ENCODE results near the gene BARX2.
"Not testable (repeated sequence)": the region's sequence is repeated elsewhere in the genome, so short reads cannot be mapped to it uniquely, and the experiment has no call there.

The BARX2 gene, protein sequence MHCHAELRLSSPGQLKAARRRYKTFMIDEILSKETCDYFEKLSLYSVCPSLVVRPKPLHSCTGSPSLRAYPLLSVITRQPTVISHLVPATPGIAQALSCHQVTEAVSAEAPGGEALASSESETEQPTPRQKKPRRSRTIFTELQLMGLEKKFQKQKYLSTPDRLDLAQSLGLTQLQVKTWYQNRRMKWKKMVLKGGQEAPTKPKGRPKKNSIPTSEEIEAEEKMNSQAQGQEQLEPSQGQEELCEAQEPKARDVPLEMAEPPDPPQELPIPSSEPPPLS

DNA sequence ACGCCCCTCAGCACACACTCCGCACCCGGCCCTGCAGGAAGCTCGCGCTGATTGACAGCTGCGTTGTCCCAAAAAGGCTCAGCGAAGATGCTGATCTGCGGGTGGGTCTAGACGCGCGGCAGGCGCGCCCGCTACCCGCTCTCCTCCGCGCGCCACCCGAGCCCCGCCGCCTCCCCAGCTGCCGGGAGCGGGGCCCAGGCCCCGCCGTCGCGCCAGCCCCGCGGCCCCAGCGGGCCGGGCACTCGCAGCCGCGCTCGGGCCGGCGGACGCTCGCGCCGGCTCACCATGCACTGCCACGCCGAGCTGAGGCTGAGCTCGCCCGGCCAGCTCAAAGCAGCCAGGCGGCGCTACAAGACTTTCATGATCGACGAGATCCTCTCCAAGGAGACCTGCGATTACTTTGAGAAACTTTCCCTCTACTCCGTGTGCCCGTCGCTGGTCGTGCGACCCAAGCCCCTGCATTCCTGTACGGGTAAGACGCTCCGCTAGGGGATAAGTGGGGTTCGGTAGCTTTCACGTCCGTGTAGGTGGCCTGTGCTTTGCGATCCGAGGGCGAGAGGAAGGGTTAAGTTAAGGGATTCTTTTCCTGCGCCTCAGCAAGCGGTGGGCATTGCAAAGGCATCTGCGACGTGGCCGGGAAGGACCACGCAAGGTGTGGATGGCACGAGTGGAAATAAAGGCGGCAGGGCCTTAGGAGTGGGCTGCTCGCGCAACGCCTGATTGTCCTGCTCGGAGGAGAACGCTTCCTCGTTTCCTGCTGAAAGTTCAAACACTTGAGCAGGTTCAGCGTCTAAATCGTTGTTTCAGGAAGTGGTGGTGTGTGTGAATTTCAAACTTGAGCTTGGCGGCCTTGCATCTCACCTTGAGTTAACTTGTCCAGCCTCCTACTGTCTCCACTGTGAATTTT is at the start of gene BARX2:
TSS of gene BARX2 (plus strand) at position 98 of the 907 bp plus-strand sequence. CDS start at position 286, 188 bp downstream.
- DNase-seq: no peak

DNA sequence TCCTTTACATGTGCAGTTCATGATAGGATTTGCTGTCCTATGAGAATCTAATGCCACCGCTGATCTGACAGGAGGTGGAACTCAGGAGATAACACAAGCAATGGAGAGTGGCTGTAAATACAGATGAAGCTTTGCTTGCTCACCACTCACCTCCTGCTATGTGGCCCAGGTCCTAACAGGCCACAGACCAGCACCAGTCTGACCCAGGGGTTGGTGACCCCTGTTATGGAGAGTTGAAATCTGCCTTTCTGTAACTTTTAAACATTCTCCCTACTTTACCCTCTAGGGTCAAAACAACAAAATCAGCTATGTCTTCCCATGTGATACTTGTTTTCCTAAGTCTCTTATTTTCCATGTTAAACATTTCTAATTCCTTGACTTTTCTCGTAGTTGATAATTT is 48.7 kb upstream of the BARX2 start:
- DNase-seq: no peak

DNA sequence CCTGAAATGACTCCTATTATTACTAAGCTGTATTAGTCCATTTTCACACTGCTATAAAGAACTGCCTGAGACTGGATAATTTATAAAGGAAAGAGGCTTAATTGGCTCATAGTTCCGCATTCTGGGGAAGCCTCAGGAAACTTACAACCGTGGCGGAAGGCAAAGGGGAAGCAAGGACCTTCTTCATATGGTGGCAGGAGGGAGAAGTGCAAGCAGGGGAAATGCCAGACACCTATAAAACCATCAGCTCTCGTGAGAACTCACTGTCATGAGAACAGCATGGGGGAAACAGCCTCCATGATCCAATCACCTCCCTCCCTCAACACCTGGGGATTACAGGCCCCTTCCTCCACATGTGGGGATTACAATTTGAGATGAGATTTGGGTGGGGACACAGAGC is 47.9 kb upstream of the BARX2 start:
- not testable (repeated sequence) for DNase-seq

DNA sequence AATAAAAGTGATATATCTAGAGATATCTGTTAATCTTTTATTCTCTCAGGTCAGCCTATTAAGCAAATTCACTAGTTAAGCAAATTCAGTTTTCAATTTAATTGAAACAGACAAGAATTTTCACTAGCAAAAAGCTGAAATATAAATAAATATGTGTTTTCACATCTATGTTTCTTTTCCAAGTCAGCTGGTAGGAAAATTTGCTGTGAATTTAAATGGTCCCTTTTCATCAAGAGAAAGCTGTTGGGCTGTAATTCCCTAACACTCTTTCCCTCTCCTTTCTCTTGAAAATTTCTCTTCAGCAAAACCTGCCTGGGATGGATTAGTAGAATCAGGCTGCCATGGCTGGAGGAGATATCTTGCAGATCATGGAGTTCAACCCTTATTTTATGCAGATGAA is 46.9 kb upstream of the BARX2 start:
- no peak for DNase-seq

DNA sequence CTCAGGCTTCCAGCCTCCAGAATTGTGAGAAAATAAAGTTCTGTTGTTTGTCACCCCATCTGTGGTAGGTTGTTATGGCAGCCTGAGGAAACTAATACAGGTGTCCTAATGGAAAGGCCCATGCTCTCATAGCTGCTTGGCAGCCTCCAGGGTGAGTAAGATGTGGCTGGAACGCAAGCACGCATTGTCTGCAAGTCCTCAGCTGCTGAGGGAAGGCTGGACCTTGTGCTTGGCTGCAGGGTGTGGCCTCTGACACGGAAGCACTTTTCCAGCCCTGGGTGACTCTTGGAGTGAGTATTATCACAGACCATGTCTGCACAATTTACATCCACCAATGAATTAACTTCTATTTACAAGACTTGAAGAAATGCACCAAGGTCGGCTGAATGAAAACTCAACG is 44.4 kb upstream of the BARX2 start:
- no peak for DNase-seq

DNA sequence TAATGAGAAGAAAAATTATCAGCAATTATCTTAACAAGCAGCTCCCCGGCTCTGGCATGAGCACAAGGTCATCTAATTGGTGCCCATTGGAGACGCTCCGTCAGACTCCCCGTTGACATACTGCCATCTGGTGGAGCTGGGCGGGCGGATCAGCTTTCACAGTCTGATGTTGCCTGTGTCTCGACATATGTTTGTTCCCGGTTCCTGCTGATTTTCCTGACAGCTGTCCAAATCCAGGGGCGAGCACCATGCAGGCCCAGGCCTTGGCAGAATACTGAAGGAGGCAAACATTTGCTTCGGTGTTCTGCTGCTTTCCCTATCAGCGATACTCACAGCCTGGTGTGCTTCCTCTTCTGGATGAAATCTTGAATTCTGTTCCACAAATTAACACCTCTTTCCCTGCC is 43.8 kb upstream of the BARX2 start:
- DNase-seq: no peak

DNA sequence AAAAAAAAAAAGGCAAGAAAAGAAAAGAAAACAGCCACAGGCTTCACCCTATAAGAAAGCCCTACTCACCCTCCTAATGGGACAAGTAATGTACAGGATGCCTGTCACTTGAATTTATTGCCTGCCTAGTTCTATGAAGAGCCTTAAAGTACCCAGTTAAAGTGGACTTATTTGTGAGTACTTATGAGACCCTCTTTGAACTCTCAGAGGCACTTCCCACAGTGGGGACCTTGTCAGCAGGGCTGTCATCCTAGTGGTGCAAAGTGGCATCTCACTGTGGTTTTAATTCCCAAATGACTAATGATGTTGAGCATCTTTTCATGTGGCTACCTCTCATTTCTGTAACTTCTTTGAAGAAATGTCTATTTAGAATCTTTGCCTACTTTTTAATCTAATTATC is 41.8 kb upstream of the BARX2 start:
- no peak for DNase-seq

DNA sequence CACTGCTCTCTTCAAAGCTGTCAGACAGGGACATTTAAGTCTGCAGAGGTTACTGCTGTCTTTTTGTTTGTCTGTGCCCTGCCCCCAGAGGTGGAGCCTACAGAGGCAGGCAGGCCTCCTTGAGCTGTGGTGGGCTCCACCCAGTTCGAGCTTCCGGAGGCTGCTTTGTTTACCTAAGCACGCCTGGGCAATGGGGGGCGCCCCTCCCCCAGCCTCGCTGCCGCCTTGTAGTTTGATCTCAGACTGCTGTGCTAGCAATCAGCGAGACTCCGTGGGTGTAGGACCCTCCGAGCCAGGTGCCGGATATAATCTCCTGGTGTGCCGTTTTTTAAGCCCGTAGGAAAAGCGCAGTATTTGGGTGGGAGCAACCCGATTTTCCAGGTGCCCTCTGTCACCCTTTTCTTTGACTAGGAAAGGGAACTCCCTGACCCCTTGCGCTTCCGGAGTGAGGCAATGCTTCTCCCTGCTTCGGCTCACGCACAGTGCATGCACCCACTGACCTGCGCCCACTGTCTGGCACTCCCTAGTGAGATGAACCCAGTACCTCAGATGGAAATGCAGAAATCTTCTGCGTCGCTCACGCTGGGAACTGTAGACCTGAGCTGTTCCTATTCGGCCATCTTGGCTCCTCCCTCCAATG is 31.2 kb upstream of the BARX2 start:
- DNase-seq: not testable (repeated sequence)

DNA sequence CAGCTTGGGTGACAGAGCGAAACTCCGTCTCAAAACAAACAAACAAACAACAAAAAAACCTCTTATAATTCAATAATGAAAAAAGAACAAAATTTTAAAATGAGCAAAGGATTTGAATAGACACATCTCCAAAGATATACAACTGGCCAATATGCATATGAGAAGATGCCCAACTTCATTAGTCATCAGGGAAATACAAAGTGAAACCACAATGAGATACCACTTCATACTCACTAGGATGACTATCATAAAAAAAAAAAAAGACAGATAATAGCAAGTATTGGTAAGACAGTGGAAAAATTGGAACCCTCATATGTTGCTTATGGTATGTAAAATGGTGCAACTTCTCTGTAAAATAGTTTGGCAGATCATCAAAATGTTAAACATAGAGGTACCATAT is 28.7 kb upstream of the BARX2 start:
- no peak for DNase-seq

DNA sequence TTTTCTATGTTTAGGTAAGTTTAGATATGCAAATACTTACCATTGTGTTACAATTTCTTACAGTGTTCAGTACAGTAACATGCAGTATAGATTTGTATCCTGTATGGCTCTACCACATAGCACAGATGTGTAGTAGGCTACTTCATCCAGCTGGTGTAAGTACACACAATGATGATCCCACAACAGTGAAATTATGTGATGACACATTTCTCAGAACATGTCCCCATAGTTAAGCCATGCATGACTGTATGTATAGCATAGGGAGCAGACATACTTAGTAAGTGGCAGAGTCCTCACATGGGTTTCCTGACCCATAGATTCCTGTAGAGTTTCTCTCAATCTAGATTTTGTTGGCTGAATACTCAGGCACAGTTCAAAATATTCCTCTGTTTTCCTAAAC is 26.8 kb upstream of the BARX2 start:
- no peak for DNase-seq

DNA sequence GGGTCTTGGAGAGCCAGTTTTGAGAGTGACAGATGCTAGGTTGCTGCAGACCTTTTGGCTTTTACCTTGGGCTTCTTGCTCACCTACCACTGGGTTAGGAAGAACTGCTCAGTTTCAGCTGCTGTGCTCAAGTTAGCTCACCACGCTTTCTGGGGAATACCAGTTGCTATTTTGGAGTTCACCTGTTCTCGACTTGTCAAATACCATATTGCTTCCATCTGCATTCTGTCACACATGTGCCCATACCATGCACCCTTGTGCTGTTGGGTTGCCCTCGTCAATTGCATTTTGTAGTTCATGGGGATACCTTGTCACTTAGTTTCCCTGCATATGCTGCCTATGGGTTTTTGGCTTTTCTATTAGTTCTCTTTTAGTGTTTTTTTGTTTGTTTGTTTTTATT is 23.0 kb upstream of the BARX2 start:
- no peak for DNase-seq

DNA sequence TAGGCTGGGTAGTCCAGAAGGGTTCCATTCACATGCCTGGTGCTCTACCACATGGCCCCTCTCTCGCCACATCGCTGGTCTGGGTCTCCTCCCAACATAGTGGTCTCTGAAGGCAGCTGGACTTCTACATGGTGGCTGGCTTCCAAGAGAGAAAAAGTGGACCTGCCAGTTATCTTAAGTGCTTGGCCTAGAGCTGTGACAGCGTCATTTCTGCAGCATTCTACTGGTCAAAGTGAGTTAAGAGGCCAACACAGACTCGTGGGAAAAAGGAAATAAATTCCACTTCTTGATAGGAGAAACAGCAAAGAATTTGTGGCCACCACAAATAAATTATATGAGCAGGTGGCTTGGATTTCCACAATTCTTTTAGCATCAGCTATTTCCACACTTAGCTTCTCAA is 21.0 kb upstream of the BARX2 start:
- DNase-seq: no peak

DNA sequence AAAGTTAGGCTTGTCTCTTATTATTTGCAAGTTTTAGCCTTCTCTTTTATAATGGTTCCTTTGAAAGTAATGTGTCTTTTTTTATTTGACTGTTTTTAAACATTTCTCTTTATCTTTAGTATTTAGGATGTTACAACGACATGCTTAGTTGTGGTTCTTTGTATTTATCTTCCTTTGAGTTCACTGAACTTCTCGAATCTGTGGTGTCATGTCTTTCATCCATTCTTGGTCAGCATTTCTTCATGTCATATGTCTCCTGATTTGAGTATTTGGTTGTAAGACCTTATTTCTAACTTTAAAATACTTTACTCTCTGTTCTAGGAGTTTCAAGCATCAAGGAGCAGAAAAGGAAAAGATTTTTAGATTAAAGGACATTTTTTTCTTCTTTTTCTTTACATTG is 15.9 kb upstream of the BARX2 start:
- DNase-seq: no peak

DNA sequence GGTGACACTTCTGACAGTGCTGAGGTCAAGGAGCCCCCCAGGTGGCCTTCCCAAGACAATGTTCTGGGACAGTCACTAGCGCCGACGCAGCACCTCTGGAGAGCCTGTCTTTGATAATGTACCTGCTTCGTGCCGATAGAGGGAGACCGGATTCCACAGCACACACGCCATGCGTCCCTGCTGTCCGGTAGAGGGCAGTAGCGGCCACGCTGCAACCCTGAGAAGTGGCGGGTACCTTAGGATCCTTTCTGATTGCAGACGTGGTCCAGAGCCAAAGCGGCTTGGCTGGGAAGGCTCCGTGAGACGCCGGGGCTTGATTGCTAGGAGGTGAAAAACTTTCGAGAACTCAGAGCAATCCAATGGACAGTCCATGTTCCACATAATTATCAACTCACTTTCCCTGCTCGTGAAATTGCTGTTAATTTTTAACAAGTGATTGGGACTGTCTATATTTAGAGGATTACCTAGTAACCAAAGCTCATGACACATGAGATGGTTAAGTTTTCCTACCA is 11.4 kb upstream of the BARX2 start:
- no peak for DNase-seq

DNA sequence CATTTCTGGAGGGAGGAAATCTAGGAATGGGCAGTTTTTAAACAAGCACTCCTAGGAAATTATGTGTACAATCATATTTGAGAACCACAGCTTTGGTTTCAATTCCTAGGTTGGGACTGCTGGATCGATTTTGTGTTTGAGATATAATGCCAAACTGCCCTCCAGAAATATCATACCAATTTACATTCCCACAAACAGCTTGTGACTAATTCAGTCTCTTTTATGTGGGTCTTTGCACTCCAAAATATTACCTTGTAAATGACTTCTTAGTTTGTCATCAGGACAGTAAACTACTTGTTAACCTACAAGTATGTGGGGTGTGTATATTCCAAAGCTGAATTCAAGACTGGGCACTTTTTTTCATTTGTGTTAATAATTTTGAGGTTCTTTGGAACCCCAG is 9.8 kb upstream of the BARX2 start:
- DNase-seq: no peak

DNA sequence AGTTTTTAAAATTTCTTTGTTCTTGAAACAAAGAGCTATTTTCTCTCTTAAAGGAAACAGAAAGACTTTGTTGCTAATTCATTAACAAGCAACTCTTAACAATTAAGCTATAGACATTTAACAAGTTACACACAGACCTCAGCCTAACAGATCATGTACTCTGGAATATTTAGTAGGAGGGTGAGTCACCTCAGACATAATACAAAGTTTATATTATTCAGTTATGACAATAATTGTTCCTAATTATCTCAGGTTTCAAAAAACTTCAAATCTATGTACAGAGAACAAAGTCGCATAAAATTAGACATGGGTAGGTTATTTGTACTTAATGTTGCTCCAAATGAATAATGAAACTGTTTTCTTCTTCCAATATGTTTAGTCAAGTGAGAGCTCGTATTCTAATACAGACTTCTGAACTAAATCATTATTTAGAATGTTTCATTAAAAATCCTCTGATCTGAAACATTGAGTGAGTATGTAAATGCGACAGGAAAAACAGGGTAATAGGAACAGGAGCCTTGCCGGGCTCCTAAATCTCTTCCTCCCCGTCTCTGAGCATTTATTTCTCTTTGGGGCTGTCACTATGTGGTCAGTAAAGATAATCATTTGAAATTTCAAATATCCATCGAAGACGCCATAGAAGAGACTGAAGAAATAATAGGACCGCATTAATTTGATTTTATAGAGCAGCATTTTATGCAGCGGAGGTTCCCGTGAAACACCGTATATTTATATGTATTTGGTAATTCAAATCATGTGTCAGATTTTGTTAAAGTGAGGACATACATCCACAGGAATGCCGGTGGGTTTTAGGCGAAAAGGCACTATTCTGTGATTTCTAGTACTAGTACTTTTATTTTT is 8.7 kb upstream of the BARX2 start:
- no peak for DNase-seq

DNA sequence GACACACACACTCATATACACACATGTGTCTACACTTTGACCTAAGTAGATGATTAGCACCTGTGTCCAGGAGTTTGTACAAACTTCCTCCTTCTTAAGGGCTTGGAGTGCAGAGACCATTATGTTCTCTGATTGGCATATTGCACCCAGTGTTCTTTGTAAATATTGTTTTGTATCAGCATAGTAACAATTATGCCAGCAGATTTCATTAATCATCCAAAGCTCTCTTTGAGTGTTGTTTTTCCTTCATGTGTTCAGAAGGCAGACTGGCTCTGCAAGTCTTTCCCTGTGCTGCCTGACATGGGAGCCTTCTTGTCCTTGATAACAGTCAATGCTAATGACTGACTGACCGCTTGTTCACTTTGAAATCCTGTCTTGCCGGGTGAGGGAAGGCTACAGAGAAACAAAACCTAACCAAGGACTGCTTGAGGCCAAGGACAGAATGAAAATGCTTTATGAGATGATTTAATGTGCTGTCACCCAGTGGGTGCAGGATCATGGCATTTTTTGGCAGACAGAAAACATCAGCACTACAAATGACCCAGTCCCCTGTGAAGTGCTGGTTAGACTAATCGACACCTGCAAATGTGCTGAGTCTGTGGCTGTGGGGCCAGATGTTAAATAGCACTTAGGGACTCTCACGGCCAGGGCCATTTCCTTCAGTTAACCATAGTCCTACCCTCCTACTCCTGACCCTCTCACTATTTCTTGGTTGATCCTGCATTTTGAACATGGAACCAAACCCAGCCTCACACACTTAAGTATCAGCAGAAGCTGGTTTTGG is 6.6 kb upstream of the BARX2 start:
- no peak for DNase-seq

DNA sequence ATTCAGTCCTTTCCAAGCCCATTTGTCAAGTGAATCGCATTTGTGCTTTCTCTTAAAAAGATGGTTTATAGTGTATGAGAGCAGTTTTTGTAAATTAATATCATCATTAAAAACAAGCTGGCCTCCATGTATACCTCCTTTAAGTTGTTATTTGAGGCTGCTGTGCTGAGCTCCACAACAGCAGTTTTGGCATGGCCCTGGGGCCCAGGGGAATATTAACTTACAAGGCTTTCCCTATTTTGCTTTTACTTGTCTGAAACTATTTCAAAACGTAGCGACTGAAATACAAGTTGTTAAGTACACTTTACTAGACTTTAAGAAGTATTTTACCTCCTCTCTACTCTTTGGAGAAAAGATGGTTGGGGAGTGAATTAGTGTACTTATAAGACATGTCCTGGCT is 4.9 kb upstream of the BARX2 start:
- DNase-seq: no peak

DNA sequence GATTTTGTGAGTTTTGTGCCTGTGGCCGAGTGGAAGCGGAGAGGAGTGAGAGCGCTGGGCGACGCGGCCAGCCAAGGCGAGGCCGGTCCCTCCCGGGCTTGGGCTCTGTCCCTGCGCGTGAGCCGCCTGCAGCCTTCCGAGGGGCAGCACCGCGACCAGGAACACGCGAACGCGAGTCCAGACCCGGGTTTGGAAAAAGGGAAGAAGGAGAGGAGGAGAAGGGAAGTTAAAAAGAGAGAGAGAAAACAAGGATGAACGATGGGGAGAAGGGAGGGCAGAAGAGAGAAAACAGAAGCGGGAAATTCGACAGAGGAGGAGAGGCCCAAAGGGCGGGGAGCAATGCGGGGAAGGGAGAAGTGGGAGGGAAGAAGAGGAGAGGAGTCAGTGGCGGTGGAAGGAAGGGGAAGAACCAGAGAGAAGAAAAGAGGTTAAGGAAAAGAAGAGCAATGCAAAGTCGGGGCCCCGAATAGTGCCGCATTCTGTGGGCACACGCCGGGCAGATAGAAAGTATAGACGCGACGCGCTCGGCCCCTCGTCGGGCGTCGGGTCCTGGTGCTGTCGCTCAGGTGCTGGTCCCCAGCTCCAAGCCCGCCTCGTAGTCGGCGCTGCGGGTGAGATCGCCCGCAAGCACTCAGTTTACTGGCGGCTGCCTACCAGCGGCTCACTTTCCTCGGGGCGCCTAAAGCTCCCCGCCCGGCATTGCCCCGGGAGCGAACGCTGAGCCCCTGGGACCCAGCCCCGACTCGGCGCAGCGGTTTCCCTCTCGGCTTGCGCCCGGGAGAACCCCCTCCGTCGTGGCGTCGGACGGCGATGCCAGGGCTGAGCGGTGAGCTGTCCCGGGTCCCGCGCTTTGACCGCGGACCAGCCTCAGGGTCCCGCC is 2.8 kb upstream of the BARX2 start:
- DNase-seq: no peak

DNA sequence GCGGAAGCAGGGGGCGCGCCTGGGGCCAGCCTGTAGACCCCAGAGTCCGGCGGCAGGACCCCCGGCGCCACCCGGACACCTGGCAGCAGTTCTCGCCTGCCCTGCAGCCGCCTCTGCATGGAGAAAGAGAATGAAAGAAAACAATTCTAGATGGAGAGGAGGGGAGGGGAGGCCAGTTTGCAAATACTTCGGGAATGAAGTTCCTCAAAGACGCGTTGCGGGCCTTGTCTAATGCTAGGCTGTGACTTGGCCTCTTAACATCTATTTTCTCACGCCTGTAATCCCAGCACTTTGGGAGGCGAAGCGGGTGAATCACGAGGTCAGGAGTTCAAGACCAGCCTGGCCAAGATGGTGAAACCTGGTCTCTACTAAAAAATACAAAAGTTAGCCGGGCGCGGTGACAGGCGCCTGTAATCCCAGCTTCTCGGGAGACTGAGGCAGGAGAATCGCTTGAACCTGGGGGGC is 2.1 kb upstream of the BARX2 start:
- no peak for DNase-seq

Measured in cortex of kidney (tissue), 1 donor.